ENCODE measurements around the gene CALR3.

- no peak for TF ChIP-seq CTCF (IDR thresholded peaks at IDR 0.05)
- TF ChIP-seq EP300 (IDR thresholded peaks at IDR 0.05; ENCODE audit: low read depth): no peak
- no peak for TF ChIP-seq POLR2A (IDR thresholded peaks at IDR 0.05)
Measured at GRCh38 chr19:16445238-16446107, 50.5 kb downstream of the CALR3 start.

Data from transverse colon (tissue), 3 donors.